GM18502 (cell line): ENCODE data around the gene RCAN3.

Experiments used
- ATAC-seq: cut with Tn5 transposase; IDR thresholded peaks from one replicate; pipeline ENCODE4 v1.9.1; 2021; ENCODE audit warnings: mild to moderate bottlenecking; ENCODE audit not compliant: unreplicated experiment, poor library complexity

RCAN3 gene

DNA sequence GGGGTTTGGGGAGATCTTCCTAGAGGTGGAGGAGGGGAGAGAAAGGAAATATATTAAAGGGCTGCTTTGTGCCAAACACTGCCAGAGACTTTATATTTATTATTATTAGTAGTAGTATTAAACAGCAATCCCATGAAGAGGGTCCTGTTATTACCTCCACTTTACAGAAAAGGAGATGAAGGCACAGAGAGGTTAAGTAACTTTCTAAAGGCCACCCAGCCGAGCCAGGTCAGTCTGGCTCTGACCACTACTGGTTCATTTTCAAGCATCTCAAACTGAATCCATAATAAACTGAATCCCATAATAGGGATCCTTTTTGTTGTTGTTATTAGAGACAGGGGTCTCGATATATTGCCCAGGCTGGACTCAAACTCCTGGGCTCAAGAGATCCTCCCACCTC, 65.8 kb downstream of the RCAN3 start:
- no peak for ATAC-seq

DNA sequence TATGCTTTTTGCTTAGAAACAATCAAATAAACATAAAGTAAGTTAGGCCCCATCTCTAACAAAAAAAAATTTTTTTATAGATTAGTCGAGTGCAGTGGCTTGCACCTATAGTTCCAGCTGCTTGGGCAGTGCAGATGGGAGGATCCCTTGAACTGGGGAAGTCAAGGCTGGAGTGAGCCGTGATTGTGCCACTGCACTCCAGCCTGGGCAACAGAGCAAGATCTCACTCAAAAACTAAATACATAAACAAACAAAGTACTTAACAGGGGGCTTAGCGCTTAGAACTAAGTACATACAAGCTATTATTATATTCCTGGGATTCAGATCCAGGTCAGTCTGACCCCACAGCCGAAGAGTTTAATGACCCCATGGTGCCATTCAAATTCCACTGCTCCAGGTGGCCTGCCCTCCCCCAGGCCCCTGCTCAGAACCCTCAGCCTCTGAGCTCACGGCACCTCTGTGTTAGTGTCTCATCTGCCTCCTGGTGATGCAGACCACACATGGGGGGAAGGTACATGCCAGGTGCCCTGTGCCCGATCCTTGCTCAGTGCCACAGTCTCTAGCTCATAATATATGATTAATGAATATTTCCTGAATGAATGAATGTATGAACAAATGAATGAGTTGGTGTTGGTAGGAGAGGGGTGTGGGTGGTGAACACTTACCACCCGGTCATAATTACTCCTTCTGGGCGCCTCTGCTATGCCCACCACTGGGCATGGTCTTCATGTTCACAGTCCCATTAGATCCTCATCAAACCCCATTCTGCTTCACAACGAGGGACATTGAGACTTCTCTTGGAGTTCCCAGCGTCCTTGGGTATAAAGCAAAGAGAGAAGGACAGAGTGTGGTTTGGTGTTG, 67.9 kb downstream of the RCAN3 start:
- ATAC-seq: no peak

DNA sequence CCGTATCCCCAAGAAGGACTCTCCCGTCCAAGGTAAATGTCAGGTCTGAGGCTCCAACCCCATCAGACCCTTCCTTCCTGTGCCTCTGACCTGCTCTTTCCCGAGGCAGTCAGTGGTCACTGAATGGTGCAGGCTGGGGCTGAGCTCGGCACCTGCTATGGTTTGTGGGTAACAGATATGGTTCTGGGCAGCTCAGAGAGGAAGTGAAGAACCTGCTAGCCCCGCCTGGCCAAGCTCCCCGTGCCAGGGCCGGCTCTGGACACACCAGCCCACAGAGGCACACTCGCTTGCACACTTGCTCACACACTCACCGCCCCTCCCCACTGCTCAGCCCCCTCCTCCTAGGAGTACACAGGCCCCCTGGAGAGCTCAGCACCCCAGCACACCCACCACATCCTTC, 69.7 kb downstream of the RCAN3 start:
- ATAC-seq: no peak

DNA sequence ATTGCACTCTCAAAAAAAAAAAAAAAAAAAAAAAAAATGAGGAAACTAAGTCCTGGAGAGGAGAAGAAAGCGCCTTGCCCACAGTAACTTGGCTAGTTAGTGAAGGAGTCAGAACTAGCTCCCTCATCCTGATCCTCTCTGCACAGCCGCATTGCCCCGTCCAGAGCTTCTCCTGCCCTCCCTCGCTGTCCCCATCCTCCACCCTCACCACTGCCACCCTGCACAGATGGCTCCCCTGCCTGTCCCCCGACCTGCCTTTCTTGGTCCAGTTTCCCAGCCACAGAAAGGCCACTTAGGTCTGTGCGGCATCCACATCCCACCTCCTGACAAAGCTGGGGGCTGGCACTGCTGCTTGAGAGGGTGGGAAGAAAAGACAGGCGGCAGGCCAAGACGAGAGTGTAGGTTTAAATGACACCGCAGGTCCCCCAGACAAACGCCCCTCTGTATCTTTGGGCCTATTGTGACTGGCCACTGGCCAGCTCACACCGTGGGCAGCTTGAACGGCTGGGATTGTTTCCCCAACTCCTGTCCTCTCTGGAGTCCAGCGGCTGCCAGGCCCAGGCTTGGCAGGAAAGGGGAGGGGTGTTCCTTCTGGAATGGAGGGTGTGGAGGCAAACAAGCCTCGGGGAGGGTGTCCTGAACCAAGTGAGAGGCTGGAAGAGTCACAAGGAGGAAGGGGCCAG, 73.4 kb downstream of the RCAN3 start:
- ATAC-seq: no peak

DNA sequence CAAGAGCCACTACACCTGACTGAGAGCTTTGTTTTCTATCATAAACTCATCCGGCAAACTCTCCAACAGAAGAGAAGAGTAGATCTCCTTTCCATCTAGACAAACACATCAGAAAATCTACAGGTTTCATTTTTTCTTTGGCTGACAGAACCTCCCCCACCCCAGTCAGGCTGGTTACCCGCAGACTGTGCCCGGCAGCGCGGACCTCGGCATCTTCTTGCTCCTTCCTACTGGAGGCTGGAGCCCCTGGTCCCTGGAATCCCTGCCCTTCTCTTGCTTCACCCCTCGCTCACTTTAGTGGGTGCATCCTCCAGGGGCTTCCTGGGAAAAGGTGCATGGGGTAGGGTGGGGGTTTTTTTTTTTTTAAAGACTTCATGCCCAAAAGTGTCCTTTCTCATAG, 76.2 kb downstream of the RCAN3 start:
- no peak for ATAC-seq

DNA sequence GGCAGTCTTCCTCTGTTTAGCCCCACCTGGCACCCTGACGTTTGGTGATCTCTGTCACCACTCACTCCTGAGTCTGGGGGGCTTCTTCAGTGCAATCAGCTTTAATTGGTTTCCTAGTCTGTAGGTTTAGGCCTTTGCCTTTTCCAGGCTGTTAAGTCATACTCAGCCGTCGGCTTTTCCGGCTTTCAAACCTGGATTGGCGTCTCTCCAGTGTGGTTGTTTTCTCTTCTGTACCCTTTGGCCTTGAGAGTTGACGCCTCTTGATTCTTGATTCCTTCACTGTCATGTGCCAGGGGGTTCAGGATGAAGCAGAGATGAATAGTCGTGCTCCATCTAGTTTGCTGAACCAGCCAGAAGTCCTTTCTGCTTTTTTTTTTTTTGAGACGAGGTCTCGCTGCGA, 78.1 kb downstream of the RCAN3 start:
- ATAC-seq: no peak

DNA sequence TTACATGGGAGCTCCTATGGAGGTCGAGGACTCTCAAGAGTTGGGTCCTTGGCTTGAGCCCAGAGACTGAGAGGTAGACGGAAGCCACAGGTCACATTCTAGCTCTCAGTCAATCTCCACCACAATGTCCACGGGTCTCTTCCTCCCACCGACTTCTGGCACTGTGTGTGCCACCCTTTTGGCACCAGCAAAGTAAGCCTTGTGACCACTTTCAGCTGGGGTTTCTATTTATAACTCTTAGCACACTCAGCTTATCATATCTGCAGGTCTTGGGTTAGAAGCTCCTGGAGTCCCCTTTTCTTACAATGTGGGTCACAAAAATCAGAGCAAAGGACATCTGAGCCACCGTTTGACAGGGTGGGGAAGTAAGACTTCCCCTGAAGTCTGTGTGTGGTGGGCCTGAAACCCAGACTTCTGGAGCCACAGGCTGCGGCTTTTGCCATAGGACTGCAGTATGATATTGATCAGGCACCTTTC, 81.6 kb downstream of the RCAN3 start:
- ATAC-seq: no peak

DNA sequence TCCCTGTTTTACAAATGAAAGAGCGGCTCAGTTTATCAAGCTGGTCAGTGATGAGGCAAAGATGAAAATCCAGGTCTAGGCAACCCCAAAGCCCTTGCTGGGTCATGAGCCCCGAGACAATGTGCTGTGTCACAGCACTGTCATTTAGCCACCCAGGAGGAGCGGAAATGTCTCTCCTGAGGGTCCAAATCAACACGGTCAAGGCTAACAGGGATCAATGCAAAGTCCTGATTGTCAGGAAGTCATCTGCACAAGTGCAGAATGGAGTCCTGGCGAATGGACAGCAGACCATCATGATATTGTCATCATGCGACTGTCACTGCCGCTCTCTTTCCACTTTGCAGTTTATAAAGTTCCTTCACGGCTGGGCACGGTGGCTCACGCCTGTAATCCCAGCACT, 83.5 kb downstream of the RCAN3 start:
- no peak for ATAC-seq

DNA sequence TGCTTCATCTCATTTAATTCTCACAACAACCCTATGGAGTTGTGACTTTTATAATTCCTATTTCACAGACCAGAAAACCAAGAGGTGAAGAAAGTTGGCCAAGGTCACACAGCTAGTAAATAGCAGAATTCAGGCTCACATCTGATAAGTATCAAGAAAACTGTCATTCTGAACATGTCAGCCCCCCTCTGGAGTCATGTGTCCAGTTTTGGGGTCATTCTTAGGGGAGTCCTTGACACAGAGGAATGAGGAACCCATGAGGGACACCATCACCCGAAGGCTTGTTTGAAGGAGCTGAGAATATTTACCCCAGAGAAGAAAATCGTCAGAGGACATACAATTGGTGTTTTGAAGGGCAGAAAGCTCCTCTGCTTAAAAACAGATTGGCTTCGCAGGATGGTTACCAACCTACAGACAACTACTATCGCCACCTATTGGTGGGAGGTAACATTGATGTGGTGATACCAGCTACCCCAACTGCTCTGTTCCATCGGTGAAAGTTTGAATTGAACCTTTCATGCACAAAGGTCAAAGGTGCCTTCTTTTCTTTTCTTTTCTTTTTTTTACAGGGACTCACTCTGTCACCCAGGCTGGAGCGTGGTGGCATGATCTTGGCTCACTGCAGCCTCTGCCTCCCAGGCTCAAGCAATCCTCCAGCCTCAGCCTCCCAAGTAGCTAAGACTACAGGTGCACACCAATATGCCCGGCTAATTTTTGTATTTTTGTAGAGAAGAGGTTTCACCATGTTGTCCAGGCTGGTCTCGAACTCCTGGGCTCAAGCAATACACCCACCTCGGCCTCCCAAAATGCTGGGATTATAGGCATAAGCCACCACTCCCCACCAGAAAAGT, 84.6 kb downstream of the RCAN3 start:
- no peak for ATAC-seq

DNA sequence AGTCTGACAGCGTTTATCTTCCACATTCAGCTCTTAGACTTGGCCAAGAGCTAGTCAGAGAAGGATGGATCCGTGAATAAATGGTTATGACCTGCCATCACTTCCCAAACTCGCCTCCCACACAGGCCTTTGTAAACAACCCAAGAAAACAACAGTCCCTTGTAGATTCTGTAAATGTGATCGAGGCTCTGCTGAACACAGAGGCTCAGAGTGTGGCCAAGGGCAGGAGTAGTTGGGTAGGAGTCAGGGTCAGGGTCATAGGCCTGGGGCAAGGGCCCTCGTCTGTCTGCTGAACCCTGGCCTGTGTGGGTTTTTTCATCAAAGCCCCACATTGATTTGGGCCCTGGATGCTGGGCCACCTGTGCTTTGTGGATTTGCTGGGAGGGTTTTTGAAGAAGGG, 85.9 kb downstream of the RCAN3 start:
- ATAC-seq: no peak

DNA sequence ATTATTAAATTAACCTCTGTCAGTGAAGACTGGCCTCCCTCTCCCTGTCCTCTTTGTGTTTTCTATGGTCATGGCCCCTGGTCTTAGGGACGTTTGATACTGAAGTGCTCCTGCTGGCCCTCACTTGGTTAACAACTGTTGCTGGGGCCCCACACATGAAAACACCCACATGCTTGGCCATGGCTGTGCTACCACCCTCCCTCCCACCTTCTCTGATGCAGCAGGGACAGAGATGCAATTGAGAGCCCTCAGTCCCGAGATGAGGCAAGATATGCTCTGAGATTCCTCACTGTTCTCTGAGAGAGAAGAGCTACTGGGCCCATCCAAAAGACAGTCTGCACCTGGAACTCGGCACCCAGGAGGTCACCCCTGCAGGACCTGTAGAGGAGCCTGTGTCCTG, 86.6 kb downstream of the RCAN3 start:
- no peak for ATAC-seq
